Stimulated activated CD4-positive, alpha-beta T cell treated with anti-CD3 and anti-CD28 coated beads, Interleukin-15, amount 100 ng/mL, for 24 hours (primary cell): ENCODE data around the gene ALOX12B.
"Not testable (repeated sequence)": the region's sequence is repeated elsewhere in the genome, so short reads cannot be mapped to it uniquely, and the experiment has no call there.

Experiments
- DNase-seq: peaks from one replicate; pipeline ENCODE4 v3.0.0-alpha.2; 2020

The ALOX12B gene

DNA sequence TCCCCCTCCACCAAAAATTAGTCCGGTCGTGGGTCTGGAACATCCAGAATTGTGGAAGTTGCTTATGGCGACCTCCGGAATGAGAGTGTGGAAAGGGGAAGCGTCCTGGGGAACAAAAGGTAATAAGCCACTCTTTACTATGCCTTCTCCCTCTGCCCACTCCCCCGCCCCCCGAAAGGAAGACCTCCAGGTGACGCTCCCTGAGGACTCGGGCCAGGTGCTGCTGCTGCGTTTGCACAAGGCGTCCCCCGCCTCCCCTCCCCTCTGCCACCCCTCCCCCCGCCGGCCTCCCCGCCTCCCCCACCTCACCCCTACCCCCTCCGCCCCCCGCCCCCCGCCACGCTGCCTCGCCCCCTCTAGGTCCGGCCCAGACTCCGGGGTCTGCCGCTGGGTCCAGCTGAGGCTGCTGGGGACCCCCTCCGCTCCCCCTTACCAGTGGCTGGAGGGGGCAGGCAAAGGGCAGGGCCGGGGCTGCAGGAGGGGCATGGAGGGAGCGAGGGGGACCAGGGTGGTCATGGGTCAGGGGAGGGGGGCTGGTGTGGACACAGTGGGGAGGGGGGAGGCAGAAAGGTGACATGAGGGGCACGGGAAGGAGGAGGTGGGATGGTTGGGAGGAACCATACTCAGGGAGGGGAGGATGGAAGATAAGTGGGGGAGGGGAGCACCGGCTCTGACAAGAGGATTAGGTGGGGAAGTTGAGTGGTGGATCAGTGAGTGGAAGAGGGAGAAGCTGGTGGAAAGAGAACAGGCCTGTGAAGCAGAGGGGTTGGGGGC, 23.6 kb downstream of the ALOX12B start:
- no peak for DNase-seq

DNA sequence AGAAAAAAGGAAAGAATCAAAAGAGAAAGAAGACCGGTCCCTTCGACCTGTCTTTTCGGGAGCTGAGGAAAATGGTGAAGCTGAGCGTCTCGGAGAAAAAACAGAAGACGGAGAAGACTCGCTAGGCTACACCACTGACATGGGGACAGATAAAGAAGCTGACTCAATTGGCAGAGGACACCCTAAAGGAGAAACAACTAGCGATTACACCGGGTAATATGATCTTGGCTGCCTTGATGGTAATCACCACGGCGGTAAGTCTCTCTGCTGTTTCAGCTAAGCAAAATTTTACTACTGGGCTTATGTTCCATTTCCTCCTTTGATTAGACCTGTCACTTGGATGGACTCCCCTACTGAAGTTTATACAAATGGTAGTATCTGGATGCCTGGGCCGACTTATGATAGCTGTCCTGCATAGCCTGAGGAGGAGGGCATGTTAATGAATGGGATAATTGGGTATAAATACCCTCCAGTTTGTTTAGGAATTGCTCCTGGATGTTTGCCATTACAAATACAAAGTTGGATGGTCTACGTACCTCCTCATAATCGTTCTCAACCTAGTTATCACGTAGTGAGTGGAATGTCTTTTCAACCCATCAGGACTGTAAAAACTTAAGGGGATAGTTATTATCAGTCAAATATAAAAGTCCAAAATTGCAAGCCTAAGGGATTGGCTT, 24.6 kb downstream of the ALOX12B start:
- DNase-seq, result no peak

DNA sequence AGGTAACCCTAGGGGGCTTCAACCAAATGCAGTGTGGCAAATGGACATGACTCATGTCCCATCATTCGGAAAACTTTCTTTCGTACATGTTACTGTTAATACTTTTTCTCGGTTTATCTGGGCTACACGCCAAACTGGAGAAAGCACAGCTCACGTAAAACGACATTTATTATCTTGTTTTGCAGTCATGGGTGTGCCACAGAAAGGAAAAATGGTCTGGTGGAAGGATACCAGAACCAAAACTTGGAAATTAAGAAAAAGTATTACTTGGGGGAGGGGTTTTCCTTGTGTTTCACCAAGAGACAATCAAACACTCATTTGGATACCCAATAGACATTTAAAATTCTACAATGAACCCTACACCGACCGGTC, 25.1 kb downstream of the ALOX12B start:
- DNase-seq, result no peak

DNA sequence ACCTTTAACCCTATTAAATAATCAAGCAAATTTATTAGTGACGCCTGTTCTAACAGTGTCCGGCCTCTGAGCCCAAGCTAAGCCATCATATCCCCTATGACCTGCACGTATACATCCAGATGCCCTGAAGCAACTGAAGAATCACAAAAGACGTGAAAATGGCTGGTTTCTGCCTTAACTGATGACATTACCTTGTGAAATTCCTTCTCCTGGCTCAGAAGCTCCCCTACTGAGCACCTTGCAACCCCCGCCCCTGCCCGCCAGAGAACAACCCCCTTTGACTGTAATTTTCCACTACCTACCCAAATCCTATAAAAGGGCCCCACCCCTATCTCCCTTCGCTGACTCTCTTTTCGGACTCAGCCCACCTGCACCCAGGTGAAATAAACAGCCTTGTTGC, 25.7 kb downstream of the ALOX12B start:
- not testable (repeated sequence) for DNase-seq

DNA sequence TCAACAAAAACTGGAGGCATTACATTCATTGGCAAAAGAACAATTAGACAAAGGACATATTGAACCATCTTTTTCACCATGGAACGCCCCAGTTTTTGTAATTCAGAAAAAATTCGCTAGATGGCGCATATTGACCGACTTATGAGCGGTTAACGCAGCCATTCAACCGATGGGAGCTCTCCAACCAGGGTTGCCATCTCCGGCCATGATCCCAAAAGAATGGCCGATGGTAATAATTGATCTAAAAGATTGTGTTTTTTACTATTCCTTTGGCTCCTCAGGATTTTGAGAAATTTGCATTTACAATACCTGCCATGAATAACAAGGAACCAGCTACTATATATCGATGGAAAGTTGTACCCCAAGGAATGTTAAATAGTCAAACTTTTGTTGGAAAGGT, 27.2 kb downstream of the ALOX12B start:
- peak; percentile 60 for DNase-seq

DNA sequence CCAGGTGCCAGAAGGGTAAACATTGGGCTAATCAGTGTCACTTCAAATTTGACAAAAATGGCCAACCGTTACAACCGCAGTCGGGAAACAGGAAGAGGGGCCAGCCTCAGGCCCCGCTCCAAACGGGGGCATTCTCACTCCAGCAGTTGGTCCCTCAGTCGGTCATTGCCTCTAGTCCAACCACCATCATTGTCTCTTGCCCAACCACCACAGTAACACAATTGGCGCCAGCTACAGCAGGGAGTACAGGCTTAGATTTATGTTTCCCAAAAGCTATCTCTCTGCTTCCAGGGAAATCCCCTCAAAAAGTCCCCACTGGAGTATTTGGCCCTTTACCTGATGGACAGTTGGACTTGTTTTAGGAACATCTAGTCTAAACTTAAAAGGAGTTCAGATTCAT, 28.4 kb downstream of the ALOX12B start:
- no peak for DNase-seq

DNA sequence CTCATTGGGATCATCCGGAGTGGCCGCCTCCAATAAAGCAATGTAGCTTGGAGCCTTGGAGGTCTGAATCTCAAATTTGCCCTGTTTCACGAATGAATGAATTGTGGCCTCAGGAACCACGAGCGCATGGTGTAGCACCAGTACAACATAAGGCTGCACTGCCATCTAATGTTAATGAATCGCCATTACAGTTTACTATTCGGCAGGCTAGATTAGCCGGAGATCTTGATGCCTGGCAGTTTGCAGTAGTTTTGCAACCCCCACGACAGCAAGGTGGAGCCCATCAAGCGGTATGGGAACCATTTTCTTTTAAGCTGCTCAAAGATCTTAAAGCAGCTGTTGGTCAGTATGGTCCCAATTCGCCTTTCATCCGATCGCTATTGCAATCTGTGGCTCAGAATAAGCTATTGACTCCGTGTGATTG, 29.8 kb downstream of the ALOX12B start:
- DNase-seq, result peak; percentile 56

DNA sequence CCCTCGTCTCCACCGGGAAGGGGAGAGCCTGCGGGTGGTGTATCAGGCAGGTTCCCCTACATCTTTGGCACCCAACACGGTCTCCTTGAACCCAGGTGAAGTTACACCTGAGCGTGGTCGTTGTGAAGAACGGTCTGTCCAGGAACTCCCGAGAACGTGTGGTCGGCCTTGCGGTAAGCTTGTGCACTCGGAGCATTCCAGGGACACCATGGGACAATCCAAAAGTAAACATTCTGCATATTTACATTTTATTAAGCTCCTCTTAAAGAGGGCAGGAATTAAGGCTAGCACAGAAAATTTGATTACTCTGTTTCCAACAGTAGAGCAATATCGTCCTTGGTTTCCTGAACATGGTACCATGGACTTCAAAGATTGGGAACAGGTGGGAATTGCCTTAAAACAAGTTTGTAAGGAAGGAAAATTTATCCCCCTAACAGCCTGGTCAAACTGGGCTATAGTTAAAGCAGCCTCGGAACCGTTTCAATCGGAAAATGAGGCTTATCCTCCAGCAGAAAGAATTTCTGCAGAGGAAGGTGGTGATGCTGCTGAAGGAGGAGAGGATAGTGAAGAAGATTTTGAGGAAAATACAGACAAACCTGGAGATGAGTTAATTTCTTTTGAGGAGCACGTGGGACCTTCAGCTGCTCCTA, 30.4 kb downstream of the ALOX12B start:
- DNase-seq, result no peak

DNA sequence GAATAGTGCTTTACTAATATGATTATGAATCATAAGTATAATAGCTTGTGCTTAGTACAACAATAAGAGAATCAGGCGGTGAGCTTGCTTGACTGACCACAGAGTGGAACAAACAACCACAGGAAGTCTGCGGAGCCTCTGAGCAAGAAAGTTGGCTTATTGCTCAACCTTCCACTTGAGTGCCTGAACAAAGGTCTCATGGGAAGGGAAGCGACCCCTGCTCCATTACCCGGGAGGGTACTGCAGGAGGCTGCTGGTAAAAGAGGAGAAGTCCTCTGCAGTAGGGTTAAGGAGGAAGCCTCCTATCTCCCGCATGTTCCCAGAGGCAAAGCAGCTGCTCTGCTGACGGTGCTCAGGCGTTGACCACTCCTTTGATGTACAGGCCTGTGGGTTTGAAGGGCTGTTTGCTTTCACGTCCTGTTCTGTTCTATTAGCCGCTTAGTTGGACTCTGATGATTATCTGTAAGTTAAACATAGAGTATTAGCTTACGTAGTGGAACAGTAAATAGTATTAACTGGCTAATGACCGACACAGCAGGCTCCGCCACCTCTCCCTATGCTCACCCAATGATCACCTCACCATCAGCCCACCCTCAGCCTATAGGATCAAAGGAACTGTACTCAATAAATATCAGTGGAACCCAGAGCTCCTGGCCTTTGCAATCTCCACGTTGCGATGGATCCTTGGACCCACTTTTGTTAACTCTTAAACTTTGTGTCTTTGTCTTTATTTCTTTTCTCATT, 31.1 kb downstream of the ALOX12B start:
- DNase-seq, result peak; percentile 42

DNA sequence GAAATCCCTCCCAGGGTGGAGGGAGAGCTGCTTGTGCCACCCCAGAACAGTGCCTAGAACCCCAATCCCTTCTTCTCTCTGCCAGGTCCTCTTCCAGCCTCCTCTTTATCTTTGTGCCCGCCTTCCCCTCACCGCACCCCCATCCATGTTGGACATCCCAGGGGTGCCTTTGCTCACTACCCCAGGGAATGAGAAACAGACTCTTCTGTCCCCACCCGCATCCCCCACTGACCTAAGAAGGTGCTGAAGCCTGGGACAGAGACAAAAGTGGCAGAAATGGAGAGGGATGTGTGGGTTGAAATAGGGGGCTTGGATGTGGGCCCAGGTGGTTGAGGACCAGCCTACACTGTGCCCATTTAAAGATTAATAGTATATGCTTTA, 31.7 kb downstream of the ALOX12B start:
- no peak for DNase-seq

DNA sequence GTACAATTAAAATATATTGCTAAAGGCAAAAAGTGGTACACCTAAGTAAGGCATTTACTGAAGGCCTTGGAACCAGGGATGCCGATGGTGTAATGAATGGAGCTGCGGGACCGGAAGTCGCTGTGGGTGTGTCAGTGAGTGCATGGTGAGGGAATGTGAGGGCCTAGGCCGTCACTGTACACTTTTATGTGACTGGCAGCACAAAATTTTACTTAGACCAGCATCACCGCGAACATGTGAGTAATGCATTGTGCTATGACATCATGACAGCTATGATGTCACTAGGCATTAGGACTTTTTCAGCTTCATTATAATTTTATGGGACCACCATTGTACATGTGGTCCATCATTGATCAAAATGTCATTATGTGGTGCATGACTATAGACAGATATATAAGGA, 33.9 kb downstream of the ALOX12B start:
- DNase-seq, result no peak

DNA sequence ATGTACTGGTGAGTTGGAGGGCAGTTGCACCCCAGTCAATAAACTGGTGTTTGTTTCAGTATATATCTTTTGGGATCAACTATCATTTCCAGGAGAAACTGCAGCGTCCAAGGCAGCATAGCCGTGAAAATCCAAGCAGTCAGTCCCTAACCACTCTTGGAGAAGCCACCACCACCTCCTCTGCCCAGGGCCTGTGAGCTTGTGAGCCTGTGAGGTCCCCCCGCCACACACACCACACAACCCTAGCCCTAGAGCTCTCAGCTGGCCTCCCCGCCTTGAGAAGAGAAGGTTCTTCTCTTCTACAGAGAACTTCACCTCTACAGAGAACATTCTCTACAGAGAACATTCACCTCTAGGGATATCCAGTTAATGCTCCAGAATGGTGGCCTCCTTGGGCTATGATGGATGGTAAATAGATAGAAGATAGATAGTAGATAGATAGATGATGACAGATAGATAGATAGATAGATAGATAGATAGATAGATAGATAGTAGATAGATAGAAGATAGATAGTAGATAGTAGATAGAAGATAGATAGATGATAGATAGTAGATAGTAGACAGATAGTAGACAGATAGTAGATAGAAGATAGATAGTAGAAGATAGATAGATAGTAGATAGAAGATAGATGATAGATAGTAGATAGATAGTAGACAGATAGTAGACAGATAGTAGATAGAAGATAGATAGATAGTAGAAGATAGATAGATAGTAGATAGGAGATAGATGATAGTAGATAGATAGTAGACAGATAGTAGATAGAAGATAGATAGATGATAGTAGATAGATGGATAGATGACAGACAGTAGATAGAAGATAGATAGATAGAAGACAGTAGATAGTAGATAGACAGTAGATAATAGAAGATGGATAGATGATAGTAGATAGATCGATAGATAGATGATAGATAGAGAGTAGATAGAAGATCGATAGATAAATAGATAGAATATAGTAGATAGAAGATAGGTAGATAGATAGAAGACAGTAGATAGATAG, 35.0 kb downstream of the ALOX12B start:
- no peak for DNase-seq

DNA sequence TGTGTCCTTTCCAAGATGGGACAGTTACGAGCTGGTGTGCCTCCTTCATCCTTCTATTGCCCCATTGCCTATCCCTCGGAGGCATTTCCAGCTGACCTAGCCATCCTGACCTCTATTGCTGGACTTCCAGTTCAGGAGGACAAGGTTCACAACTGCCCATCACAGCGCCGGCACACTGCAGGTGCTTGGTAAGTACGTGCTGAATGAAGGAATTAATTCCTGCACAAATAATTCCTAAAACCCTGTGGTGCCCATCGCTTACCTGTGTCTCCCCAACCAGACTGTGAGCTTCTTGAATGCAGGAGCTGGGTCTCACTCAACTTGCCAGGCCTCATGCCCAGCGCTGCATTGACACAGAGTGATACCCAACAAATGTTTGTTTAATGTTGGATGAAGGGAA, 35.7 kb downstream of the ALOX12B start:
- no peak for DNase-seq

DNA sequence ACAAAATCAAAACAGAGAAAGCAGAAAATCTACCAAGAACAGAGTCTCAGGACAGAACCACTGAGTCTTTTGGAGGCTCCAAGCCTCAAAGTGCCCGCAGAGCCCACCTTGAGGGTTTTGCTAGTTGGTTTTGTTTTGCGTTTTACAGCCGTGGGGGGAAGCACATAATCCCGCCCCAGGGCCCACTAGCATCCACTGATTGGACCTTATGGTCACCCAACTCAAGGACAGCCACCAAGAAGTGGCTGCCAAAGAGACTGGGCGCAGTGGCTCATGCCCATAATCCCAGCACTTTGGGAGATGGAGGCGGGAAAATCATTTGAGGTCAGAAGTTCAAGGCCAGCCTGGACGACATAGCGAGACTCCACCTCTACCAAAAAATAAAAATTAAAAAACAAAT, 38.8 kb downstream of the ALOX12B start:
- no peak for DNase-seq

DNA sequence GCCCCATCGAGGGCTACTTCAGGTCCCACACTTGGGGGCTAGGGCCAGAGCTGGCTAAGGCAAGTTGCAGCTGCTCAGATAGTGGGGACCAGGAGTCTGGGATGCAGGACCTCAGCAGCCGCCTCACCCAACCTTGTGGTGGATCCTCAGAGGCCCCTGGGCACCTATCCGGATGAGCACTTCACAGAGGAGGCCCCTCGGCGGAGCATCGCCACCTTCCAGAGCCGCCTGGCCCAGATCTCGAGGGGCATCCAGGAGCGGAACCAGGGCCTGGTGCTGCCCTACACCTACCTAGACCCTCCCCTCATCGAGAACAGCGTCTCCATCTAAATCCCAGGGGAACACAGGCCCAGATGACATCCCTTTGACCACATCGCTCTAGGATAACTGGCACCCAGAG, 39.3 kb downstream of the ALOX12B start:
- DNase-seq, result no peak

DNA sequence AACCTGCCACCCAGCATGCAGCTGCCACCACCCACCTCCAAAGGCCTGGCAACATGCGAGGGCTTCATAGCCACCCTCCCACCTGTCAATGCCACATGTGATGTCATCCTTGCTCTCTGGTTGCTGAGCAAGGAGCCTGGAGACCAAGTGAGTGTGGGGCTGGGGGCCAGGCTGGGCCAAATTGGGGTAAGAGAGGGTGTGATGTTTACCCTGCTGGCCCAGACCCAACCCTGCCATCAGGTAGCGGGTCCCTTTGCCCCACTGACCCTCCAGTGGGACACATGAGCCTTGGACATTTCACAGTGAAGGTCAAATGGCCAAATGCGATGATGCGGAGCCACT, 39.8 kb downstream of the ALOX12B start:
- DNase-seq, result no peak

DNA sequence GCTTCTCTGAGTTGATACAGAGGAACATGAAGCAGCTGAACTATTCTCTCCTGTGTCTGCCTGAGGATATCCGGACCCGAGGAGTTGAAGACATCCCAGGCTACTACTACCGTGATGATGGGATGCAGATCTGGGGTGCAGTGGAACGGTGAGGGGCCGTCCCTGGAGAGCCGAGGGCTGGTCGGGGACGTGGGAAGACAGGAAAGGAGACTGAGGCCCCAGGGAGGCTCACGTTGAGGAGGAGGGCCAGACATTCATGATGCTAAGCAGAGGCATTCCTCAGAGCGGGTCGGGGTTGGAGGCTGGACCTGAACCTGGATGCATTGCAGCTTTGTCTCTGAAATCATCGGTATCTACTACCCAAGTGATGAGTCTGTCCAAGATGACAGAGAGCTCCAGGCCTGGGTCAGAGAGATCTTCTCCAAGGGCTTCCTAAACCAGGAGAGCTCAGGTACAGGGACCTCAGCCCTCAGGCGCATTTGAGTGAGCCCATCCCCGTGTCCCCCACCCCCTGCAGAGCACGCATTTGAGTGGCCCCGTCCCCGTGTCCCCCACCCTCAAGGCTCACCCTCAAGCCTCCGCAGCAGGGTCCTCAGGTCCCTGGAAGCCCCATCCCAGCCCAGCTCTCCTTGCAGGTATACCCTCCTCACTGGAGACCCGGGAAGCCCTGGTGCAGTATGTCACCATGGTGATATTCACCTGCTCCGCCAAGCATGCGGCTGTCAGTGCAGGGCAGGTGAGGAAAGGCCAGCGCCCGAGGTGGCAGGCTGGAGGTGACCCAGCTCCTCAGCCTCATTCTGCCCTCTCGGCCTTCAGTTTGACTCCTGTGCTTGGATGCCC, 40.4 kb downstream of the ALOX12B start:
- no peak for DNase-seq

DNA sequence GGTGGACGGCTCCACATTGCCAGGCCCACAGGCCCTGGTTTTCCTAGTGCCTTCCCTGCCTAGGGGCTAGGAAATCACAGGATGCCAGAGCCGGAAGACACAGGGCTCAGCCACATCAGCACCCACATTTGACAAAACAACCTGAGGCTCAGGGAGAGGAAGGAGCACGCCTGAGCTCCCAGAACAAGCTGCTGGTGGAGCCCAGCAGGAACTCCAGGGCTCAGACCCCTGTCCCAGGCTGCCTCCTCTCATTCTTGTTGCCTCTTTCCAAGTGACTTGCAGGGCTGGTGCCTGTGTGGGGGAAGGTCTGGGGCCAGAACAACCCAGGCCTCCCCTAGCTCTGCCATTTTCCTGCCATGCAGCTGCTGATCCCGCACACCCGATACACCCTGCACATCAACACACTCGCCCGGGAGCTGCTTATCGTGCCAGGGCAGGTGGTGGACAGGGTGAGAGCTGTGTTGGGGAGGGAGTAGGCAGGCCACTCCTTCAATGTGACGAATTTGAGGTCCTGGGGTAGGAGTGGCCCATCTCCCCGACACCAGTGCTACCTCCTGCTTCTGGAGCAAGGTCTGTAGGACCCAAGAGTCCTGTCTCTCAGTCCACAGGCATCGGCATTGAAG, 41.1 kb downstream of the ALOX12B start:
- DNase-seq, result no peak

DNA sequence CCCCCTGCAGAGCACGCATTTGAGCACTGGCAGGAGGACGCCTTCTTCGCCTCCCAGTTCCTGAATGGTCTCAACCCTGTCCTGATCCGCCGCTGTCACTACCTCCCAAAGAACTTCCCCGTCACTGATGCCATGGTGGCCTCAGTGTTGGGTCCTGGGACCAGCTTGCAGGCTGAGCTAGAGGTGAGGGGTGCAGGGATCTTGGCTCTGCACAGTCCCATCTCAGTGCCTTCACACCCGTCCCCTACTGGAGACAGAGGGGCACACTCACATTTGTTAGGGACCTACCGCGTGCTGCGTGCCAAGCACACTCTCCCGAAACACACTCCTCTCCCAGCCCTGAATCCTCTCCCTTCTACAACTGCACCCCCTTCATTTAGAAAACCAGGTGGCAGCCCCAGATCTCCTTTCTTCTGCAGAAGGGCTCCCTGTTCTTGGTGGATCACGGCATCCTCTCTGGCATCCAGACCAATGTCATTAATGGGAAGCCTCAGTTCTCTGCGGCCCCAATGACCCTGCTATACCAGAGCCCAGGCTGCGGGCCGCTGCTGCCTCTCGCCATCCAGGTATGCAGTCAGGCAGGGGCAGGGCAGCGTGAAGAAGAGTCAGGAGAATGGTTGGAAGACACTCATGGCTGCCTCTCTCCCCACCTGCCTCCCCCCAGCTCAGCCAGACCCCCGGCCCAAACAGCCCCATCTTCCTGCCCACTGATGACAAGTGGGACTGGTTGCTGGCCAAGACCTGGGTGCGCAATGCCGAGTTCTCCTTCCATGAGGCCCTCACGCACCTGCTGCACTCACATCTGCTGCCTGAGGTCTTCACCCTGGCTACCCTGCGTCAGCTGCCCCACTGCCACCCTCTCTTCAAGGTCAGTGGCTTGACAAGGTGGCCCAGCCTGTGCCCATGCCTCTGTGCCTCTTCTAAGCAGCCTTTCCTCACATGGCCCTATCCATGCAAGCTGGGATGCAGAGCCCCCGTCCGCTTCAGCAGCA, 42.4 kb downstream of the ALOX12B start:
- no peak for DNase-seq

DNA sequence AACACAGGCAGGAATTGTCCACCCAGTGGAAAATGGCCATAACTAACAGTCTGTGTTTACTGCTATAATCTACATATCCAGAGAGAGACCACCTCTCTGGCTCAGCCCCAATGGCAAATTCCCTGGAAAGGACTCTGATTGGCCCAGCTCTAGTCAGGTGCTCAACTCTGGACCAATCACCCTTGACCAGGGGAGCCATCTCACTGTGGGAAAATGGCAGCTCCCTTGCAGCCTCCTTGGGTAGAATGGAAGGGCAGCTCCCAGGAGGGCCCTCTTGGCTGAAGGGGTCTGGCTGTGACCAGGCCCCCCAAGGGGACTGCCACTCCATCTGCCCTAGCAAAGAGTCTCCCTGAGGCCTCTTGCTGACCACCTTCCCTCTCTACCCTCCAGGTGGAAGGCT, 45.5 kb downstream of the ALOX12B start:
- DNase-seq, result no peak
